Measurements from ENCODE around the gene FOXI3. TPM values are rescaled to one million over a fixed set of nuclear protein-coding genes. Genes with fewer than 3 reads are reported as not detected.

FOXI3 gene
- not detected for total RNA-seq

- Mint-ChIP-seq H3K4me1 (peaks cover 4% of the 10 kb centered on the region), H3K36me3 (no peaks in the 10 kb centered on the region), H3K27me3 (peaks cover 80% of the 10 kb centered on the region), H3K27ac (no peak within 1 kb of the TSS), H3K4me3 (peak within 1 kb of the TSS; percentile 76), H3K9me3 (peaks cover 1% of the 10 kb centered on the region)
- DNase-seq, result peak; percentile 21
Measured at GRCh38 chr2:88452565-88452905, at the start of gene FOXI3. Gene FOXI3, minus strand, starts transcription at chr2:88452693. Its CDS starts 158 bp downstream, at chr2:88452535.

GRCh38 chr2:88500691-88501090, 48.2 kb upstream of the FOXI3 start:
- H3K27me3 Mint-ChIP-seq, result peaks cover 4% of the 10 kb centered on the region
- no peak overlapping the region for H3K27ac Mint-ChIP-seq
- no peak overlapping the region for H3K4me3 Mint-ChIP-seq

GRCh38 chr2:88499204-88499603, 46.7 kb upstream of the FOXI3 start:
- no peak for DNase-seq
- Mint-ChIP-seq H3K27me3 (peaks cover 4% of the 10 kb centered on the region), H3K9me3 (peaks cover 3% of the 10 kb centered on the region), H3K4me1 (no peaks in the 10 kb centered on the region), H3K36me3 (no peaks in the 10 kb centered on the region), H3K27ac (no peak overlapping the region), H3K4me3 (no peak overlapping the region)

More at GRCh38 chr2:88500691-88501090, 48.2 kb upstream of the FOXI3 start:
- Mint-ChIP-seq H3K4me1 (no peaks in the 10 kb centered on the region), H3K36me3 (no peaks in the 10 kb centered on the region), H3K9me3 (peaks cover 3% of the 10 kb centered on the region)
- no peak for DNase-seq

GRCh38 chr2:88493481-88493880, 41.0 kb upstream of the FOXI3 start:
- DNase-seq, result no peak
- Mint-ChIP-seq H3K27ac (no peak overlapping the region), H3K4me1 (no peaks in the 10 kb centered on the region), H3K27me3 (peaks cover 4% of the 10 kb centered on the region), H3K36me3 (no peaks in the 10 kb centered on the region), H3K9me3 (no peaks in the 10 kb centered on the region), H3K4me3 (no peak overlapping the region)

DNA sequence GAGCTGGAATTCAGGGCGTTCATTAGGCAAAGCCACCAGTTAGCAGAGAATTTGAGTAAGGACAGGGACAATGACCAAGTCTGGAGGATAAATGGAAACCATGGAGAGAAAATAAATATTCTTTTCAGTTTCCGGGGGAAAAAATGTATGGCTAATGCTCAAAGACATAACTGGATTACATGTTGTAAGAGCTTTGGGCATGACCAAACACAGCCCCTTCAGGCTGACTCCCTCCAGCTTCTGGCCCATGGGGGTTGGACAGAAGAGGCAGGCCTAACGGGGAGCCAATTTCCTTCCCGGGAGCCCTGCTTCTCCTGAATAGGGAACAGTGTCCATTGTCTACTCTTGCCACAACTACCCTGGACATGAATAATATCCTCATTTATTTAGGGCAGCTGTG, 39.5 kb upstream of the FOXI3 start:
- no peak for DNase-seq
- Mint-ChIP-seq H3K36me3 (no peaks in the 10 kb centered on the region), H3K27ac (no peak overlapping the region), H3K4me1 (no peaks in the 10 kb centered on the region), H3K27me3 (peaks cover 4% of the 10 kb centered on the region), H3K4me3 (no peak overlapping the region), H3K9me3 (no peaks in the 10 kb centered on the region)

GRCh38 chr2:88489181-88489580, 36.7 kb upstream of the FOXI3 start:
- no peak overlapping the region for H3K27ac Mint-ChIP-seq
- no peaks in the 10 kb centered on the region for H3K36me3 Mint-ChIP-seq
- H3K9me3 Mint-ChIP-seq, result no peaks in the 10 kb centered on the region
- no peak for DNase-seq
- H3K27me3 Mint-ChIP-seq, result peaks cover 7% of the 10 kb centered on the region
- no peaks in the 10 kb centered on the region for H3K4me1 Mint-ChIP-seq
- H3K4me3 Mint-ChIP-seq, result no peak overlapping the region

- peaks cover 11% of the 10 kb centered on the region for H3K27me3 Mint-ChIP-seq
- no peak for DNase-seq
- no peak overlapping the region for H3K4me3 Mint-ChIP-seq
- no peak overlapping the region for H3K27ac Mint-ChIP-seq
- H3K36me3 Mint-ChIP-seq, result no peaks in the 10 kb centered on the region
- no peaks in the 10 kb centered on the region for H3K4me1 Mint-ChIP-seq
- no peaks in the 10 kb centered on the region for H3K9me3 Mint-ChIP-seq
Measured at GRCh38 chr2:88483200-88483599, 30.7 kb upstream of the FOXI3 start.

DNA sequence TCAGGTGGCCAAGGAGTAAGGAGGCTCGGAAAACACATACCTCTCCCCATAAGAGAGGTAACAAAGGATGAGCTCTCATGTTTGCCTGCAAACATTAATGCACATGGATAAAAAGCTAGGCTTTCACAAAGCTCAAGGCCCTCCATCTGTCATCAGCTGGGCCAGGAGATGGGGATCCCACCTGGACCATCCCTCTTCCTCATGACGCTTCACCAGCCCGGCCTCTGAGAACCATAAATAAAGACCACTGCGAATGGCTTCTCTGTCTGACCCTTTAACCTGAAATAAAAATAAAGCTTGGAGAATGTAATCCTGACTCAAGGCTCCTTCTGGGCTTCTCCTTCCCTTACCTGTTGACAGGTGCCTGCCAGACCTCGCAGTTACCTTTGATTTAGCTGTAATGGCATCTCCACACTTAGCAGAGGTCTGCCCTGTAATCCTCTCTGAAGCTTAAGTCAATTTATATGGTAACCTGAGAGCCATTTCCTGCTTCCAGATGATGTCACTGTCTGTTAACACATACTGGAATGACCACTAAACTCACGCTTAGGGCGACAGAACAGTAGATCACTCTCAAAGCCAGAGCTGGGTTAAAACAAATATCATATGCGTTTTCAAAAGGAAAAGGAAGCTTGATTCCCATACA, 29.3 kb upstream of the FOXI3 start:
- no peak overlapping the region for H3K27ac Mint-ChIP-seq
- no peaks in the 10 kb centered on the region for H3K9me3 Mint-ChIP-seq
- H3K36me3 Mint-ChIP-seq, result no peaks in the 10 kb centered on the region
- peaks cover 11% of the 10 kb centered on the region for H3K27me3 Mint-ChIP-seq
- DNase-seq, result no peak
- no peak overlapping the region for H3K4me3 Mint-ChIP-seq
- no peaks in the 10 kb centered on the region for H3K4me1 Mint-ChIP-seq

- no peak for DNase-seq
- H3K4me1 Mint-ChIP-seq, result no peaks in the 10 kb centered on the region
- peaks cover 17% of the 10 kb centered on the region for H3K27me3 Mint-ChIP-seq
- no peak overlapping the region for H3K27ac Mint-ChIP-seq
- H3K9me3 Mint-ChIP-seq, result peaks cover 3% of the 10 kb centered on the region
- no peaks in the 10 kb centered on the region for H3K36me3 Mint-ChIP-seq
- H3K4me3 Mint-ChIP-seq, result no peak overlapping the region
Measured at GRCh38 chr2:88472811-88473210, 20.3 kb upstream of the FOXI3 start.

GRCh38 chr2:88471083-88471942, 18.8 kb upstream of the FOXI3 start:
- H3K9me3 Mint-ChIP-seq, result peaks cover 3% of the 10 kb centered on the region
- H3K27me3 Mint-ChIP-seq, result peaks cover 17% of the 10 kb centered on the region
- no peaks in the 10 kb centered on the region for H3K36me3 Mint-ChIP-seq
- H3K4me1 Mint-ChIP-seq, result no peaks in the 10 kb centered on the region
- H3K4me3 Mint-ChIP-seq, result no peak overlapping the region
- no peak overlapping the region for H3K27ac Mint-ChIP-seq
- no peak for DNase-seq

GRCh38 chr2:88469202-88470114, 17.0 kb upstream of the FOXI3 start:
- H3K27ac Mint-ChIP-seq, result no peak overlapping the region
- H3K4me3 Mint-ChIP-seq, result no peak overlapping the region
- H3K36me3 Mint-ChIP-seq, result no peaks in the 10 kb centered on the region
- peaks cover 3% of the 10 kb centered on the region for H3K9me3 Mint-ChIP-seq
- H3K27me3 Mint-ChIP-seq, result peaks cover 11% of the 10 kb centered on the region
- H3K4me1 Mint-ChIP-seq, result no peaks in the 10 kb centered on the region
- no peak for DNase-seq

DNA sequence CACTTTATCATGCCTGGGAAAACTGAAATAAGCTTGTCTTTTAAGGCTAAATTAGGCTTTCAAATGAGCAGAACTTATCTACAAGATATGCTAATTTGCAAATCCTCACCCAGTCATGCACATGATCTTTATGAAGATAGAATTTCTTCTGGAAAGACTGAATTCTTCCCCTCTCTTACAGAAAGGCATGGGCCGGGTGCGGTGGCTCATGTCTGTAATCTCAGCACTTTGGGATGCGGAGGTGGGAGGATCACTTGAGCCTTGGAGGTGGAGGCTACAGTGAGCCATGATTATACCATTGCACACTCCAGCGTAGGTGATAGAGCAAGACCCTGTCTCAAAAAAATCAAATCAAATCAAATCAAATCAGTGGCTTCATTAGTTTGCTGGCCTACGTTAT, 11.7 kb upstream of the FOXI3 start:
- Mint-ChIP-seq H3K9me3 (no peaks in the 10 kb centered on the region), H3K4me3 (no peak overlapping the region), H3K4me1 (no peaks in the 10 kb centered on the region), H3K27me3 (peaks cover 13% of the 10 kb centered on the region), H3K36me3 (no peaks in the 10 kb centered on the region), H3K27ac (no peak overlapping the region)
- DNase-seq, result no peak

DNA sequence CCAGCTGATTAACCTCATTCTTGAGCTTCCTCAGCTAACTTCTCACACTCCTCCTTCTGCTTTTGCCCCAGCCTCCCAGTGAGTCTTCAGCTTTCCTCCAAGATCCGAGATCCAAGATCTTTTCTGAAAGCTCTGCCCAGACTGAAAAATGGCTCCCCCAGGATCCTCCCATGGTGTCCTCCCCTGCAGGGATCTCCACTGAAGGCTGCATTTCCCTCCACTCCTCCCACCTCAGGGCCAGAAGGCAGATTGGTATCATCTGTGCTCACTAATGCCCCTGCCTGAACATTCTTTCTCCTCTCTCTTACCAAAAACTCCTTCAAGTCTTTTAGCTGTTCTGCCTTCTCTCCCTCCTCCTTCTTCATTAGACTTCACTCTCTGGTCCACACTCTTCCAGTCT, 6.1 kb upstream of the FOXI3 start:
- DNase-seq, result no peak
- peaks cover 1% of the 10 kb centered on the region for H3K9me3 Mint-ChIP-seq
- H3K36me3 Mint-ChIP-seq, result no peaks in the 10 kb centered on the region
- peaks cover 55% of the 10 kb centered on the region for H3K27me3 Mint-ChIP-seq
- H3K4me3 Mint-ChIP-seq, result no peak overlapping the region
- no peaks in the 10 kb centered on the region for H3K4me1 Mint-ChIP-seq
- no peak overlapping the region for H3K27ac Mint-ChIP-seq

DNA sequence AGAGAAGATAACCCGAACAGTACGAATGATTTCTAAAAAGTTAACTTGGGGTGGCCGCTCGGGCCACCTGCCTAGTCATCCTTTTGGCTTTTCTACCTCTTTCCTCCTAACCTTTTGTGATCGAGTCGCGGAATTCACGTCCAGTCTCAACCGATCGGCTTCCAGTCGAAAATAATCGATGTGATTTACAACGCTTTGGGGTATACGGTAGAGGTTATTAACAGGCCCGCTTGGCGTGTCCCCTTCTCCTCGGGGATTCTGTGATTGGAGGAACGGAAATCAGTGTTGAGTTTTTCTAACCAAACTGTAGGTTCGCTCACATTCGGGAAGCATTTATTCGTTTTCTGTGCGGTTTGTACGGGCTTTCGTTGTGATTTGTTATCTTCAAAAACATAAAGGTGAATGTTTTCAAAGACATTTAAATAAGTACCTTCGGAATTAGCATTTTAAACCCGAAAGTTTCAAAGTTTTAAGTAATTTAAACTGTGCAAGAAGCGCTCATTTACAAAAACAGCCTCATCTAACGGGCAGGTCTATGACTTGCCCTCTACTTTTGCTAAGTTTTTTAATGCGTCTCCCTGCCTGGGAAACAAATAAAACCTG, 588 bp upstream of the FOXI3 start:
- Mint-ChIP-seq H3K9me3 (peaks cover 1% of the 10 kb centered on the region), H3K27ac (no peak overlapping the region), H3K4me3 (peak overlapping the region; percentile 76), H3K36me3 (no peaks in the 10 kb centered on the region), H3K27me3 (peaks cover 78% of the 10 kb centered on the region), H3K4me1 (peaks cover 4% of the 10 kb centered on the region)
- DNase-seq, result no peak

Data from activated naive CD8-positive, alpha-beta T cell treated with anti-CD3 and anti-CD28 coated beads for 36 hours (primary cell).